ENCODE measurements around the gene GJB3.
"Not testable (repeated sequence)": the region's sequence is repeated elsewhere in the genome, so short reads cannot be mapped to it uniquely, and the experiment has no call there.

The GJB3 gene

GRCh38 chr1:34806396-34806795 lies 25.4 kb downstream of the GJB3 start:
- no peak for DNase-seq
- H3K27ac ChIP-seq (ENCODE audit: low read length, poor library complexity, severe bottlenecking), result no peak overlapping the region

DNA sequence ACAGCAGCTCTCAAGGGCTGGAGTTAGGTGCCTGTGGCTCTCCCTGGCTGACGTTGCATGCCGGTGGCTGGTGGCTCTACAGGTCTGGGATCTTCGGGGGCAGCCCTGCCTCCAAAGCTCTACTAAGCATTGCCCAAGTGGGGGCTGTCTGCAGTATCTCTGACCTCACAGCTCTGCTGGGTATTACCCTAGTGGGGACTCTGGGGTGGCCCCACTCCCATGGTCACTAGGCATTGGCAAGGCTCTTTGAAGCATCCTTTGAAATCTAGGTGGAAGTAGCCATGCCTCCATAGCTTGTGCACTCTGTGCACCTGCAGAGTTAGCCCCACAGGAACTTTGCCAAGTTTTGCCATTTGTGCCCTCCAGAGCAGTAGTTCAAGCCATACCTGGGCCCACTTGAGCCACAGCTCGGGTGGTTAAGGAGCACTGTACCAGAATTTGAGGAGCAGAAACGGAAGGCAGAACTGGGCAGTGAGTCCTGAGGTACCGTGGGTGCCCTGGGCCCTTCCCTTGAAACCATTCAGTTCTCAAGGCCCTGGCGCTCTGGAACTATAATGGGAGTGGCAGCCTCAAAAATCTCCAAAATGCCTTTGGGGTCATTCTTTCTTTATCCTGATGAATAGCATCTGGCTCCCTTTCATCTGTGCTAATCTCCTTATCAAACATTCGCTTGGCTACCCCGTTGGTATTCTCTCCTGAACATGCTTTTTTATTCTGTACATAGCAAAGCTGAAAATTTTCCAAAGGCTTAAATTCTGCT lies 27.2 kb downstream of the GJB3 start:
- H3K23ac ChIP-seq (ENCODE audit: low read length in 2 of 2), result no peak overlapping the region
- H3K14ac ChIP-seq (ENCODE audit: low read length in 2 of 2), result no peak overlapping the region
- H3K9ac ChIP-seq (ENCODE audit: low read length), result no peak overlapping the region
- no peak overlapping the region for H2AFZ ChIP-seq (ENCODE audit: low read depth, low read length)
- no peak overlapping the region for H2BK12ac ChIP-seq (ENCODE audit: low read length in 2 of 2)
- H3K9me3 ChIP-seq (ENCODE audit: control insufficient read depth, low read length), result peaks cover 7% of the 10 kb centered on the region
- H3K79me1 ChIP-seq (replicated peaks; ENCODE audit: low read length, poor library complexity, severe bottlenecking), result no peaks in the 10 kb centered on the region
- no peak overlapping the region for H3K4me3 ChIP-seq (ENCODE audit: insufficient read depth in 1 of 2, low read depth in 1 of 2, low read length in 2 of 2)
- H3K36me3 ChIP-seq (ENCODE audit: control insufficient read depth in 1 of 2, insufficient read depth in 2 of 2, low read depth in 1 of 2, low read length in 2 of 2), result no peaks in the 10 kb centered on the region
- no peak overlapping the region for H4K91ac ChIP-seq (ENCODE audit: low read length)
- DNase-seq, result no peak
- no peak overlapping the region for H2BK120ac ChIP-seq (ENCODE audit: low read depth, low read length)
- H3K4me1 ChIP-seq (ENCODE audit: control insufficient read depth, insufficient read depth, low read depth, low read length), result no peaks in the 10 kb centered on the region
- 74% methylated on average over 9 of the region's 9 CpGs for WGBS
- H3K4ac ChIP-seq (ENCODE audit: low read depth in 1 of 2, low read length in 2 of 2), result no peak overlapping the region
- no peak overlapping the region for H3K18ac ChIP-seq (ENCODE audit: low read depth in 1 of 2, low read length in 2 of 2)
- no peak overlapping the region for H2BK15ac ChIP-seq (ENCODE audit: low read depth, poor library complexity, severe bottlenecking)
- H3K27ac ChIP-seq (ENCODE audit: low read length, poor library complexity, severe bottlenecking), result no peak overlapping the region
- no peak overlapping the region for H4K8ac ChIP-seq (ENCODE audit: low read length)
- no peak overlapping the region for H3K4me2 ChIP-seq (ENCODE audit: low read length, poor library complexity, severe bottlenecking)
- no peak overlapping the region for H2AK5ac ChIP-seq (ENCODE audit: low read length, severe bottlenecking)
- no peaks in the 10 kb centered on the region for H3K27me3 ChIP-seq (ENCODE audit: control insufficient read depth in 1 of 2, insufficient read depth in 1 of 2, low read length in 2 of 2)
- H2BK5ac ChIP-seq (ENCODE audit: low read depth, low read length, poor library complexity, severe bottlenecking), result no peak overlapping the region

More at GRCh38 chr1:34806396-34806795, 25.4 kb downstream of the GJB3 start:
- H2BK15ac ChIP-seq (ENCODE audit: low read depth, poor library complexity, severe bottlenecking), result no peak overlapping the region
- no peak overlapping the region for H3K4ac ChIP-seq (ENCODE audit: low read depth in 1 of 2, low read length in 2 of 2)
- no peak overlapping the region for H4K91ac ChIP-seq (ENCODE audit: low read length)
- no peak overlapping the region for H3K4me3 ChIP-seq (ENCODE audit: insufficient read depth in 1 of 2, low read depth in 1 of 2, low read length in 2 of 2)
- H3K23ac ChIP-seq (ENCODE audit: low read length in 2 of 2), result no peak overlapping the region
- H3K79me1 ChIP-seq (replicated peaks; ENCODE audit: low read length, poor library complexity, severe bottlenecking), result no peaks in the 10 kb centered on the region
- no peak overlapping the region for H2BK120ac ChIP-seq (ENCODE audit: low read depth, low read length)
- no peak overlapping the region for H3K9ac ChIP-seq (ENCODE audit: low read length)
- no peak overlapping the region for H3K18ac ChIP-seq (ENCODE audit: low read depth in 1 of 2, low read length in 2 of 2)
- H3K14ac ChIP-seq (ENCODE audit: low read length in 2 of 2), result no peak overlapping the region
- no peak overlapping the region for H2BK5ac ChIP-seq (ENCODE audit: low read depth, low read length, poor library complexity, severe bottlenecking)
- H3K4me1 ChIP-seq (ENCODE audit: control insufficient read depth, insufficient read depth, low read depth, low read length), result no peaks in the 10 kb centered on the region
- no peak overlapping the region for H2AK5ac ChIP-seq (ENCODE audit: low read length, severe bottlenecking)
- peaks cover 7% of the 10 kb centered on the region for H3K9me3 ChIP-seq (ENCODE audit: control insufficient read depth, low read length)
- H2AFZ ChIP-seq (ENCODE audit: low read depth, low read length), result no peak overlapping the region
- no peak overlapping the region for H4K8ac ChIP-seq (ENCODE audit: low read length)
- 39% methylated on average over 1 of the region's 3 CpGs for WGBS
- no peak overlapping the region for H3K4me2 ChIP-seq (ENCODE audit: low read length, poor library complexity, severe bottlenecking)
- no peaks in the 10 kb centered on the region for H3K36me3 ChIP-seq (ENCODE audit: control insufficient read depth in 1 of 2, insufficient read depth in 2 of 2, low read depth in 1 of 2, low read length in 2 of 2)
- H2BK12ac ChIP-seq (ENCODE audit: low read length in 2 of 2), result no peak overlapping the region
- no peaks in the 10 kb centered on the region for H3K27me3 ChIP-seq (ENCODE audit: control insufficient read depth in 1 of 2, insufficient read depth in 1 of 2, low read length in 2 of 2)

DNA sequence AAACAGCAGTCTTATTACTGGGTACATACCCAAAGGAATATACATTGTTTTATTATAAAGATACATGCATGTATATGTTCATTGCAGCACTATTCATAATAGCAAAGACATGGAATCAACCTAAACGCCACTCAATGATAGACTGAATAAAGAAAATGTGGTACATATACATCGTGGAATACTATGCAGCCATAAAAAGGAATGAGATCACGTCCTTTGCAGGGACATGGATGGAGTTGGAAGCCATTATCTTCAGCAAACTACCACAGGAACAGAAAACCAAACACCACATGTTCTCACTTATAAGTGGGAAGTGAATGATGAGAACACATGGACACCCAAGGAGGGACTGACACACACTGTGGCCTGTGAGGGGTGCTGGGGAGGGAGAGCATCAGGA lies 29.8 kb downstream of the GJB3 start:
- H2BK5ac ChIP-seq (ENCODE audit: low read depth, low read length, poor library complexity, severe bottlenecking); H3K9ac ChIP-seq (ENCODE audit: low read length); H3K4ac ChIP-seq (ENCODE audit: low read depth in 1 of 2, low read length in 2 of 2); H2AFZ ChIP-seq (ENCODE audit: low read depth, low read length); H3K18ac ChIP-seq (ENCODE audit: low read depth in 1 of 2, low read length in 2 of 2); H4K91ac ChIP-seq (ENCODE audit: low read length); H2BK15ac ChIP-seq (ENCODE audit: low read depth, poor library complexity, severe bottlenecking); H2AK5ac ChIP-seq (ENCODE audit: low read length, severe bottlenecking); H3K4me2 ChIP-seq (ENCODE audit: low read length, poor library complexity, severe bottlenecking); DNase-seq; H2BK12ac ChIP-seq (ENCODE audit: low read length in 2 of 2); H3K27ac ChIP-seq (ENCODE audit: low read length, poor library complexity, severe bottlenecking); H3K4me1 ChIP-seq (ENCODE audit: control insufficient read depth, insufficient read depth, low read depth, low read length); H3K23ac ChIP-seq (ENCODE audit: low read length in 2 of 2); H3K9me3 ChIP-seq (ENCODE audit: control insufficient read depth, low read length); H3K14ac ChIP-seq (ENCODE audit: low read length in 2 of 2); H4K8ac ChIP-seq (ENCODE audit: low read length); H3K79me1 ChIP-seq (replicated peaks; ENCODE audit: low read length, poor library complexity, severe bottlenecking); H2BK120ac ChIP-seq (ENCODE audit: low read depth, low read length); H3K4me3 ChIP-seq (ENCODE audit: insufficient read depth in 1 of 2, low read depth in 1 of 2, low read length in 2 of 2); H3K36me3 ChIP-seq (ENCODE audit: control insufficient read depth in 1 of 2, insufficient read depth in 2 of 2, low read depth in 1 of 2, low read length in 2 of 2); H3K27me3 ChIP-seq (ENCODE audit: control insufficient read depth in 1 of 2, insufficient read depth in 1 of 2, low read length in 2 of 2): not testable (repeated sequence)
- WGBS, result no CpG with 5 or more reads among the region's 3 CpGs

GRCh38 chr1:34816332-34816731 lies 35.3 kb downstream of the GJB3 start:
- DNase-seq, result no peak
- H2BK12ac ChIP-seq (ENCODE audit: low read length in 2 of 2), result no peak overlapping the region
- no peak overlapping the region for H3K4ac ChIP-seq (ENCODE audit: low read depth in 1 of 2, low read length in 2 of 2)
- no peak overlapping the region for H2BK15ac ChIP-seq (ENCODE audit: low read depth, poor library complexity, severe bottlenecking)
- no peak overlapping the region for H3K23ac ChIP-seq (ENCODE audit: low read length in 2 of 2)
- H4K8ac ChIP-seq (ENCODE audit: low read length), result no peak overlapping the region
- no peak overlapping the region for H3K27ac ChIP-seq (ENCODE audit: low read length, poor library complexity, severe bottlenecking)
- H3K4me3 ChIP-seq (ENCODE audit: insufficient read depth in 1 of 2, low read depth in 1 of 2, low read length in 2 of 2), result no peak overlapping the region
- H3K14ac ChIP-seq (ENCODE audit: low read length in 2 of 2), result no peak overlapping the region
- H3K9me3 ChIP-seq (ENCODE audit: control insufficient read depth, low read length), result no peaks in the 10 kb centered on the region
- no peak overlapping the region for H2AK5ac ChIP-seq (ENCODE audit: low read length, severe bottlenecking)
- H3K4me1 ChIP-seq (ENCODE audit: control insufficient read depth, insufficient read depth, low read depth, low read length), result no peaks in the 10 kb centered on the region
- no peak overlapping the region for H3K9ac ChIP-seq (ENCODE audit: low read length)
- H3K18ac ChIP-seq (ENCODE audit: low read depth in 1 of 2, low read length in 2 of 2), result no peak overlapping the region
- H3K79me1 ChIP-seq (replicated peaks; ENCODE audit: low read length, poor library complexity, severe bottlenecking), result no peaks in the 10 kb centered on the region
- no peaks in the 10 kb centered on the region for H3K36me3 ChIP-seq (ENCODE audit: control insufficient read depth in 1 of 2, insufficient read depth in 2 of 2, low read depth in 1 of 2, low read length in 2 of 2)
- no peak overlapping the region for H2BK120ac ChIP-seq (ENCODE audit: low read depth, low read length)
- no peak overlapping the region for H3K4me2 ChIP-seq (ENCODE audit: low read length, poor library complexity, severe bottlenecking)
- H4K91ac ChIP-seq (ENCODE audit: low read length), result no peak overlapping the region
- no peaks in the 10 kb centered on the region for H3K27me3 ChIP-seq (ENCODE audit: control insufficient read depth in 1 of 2, insufficient read depth in 1 of 2, low read length in 2 of 2)
- no peak overlapping the region for H2BK5ac ChIP-seq (ENCODE audit: low read depth, low read length, poor library complexity, severe bottlenecking)
- H2AFZ ChIP-seq (ENCODE audit: low read depth, low read length), result no peak overlapping the region

Data from mesenchymal stem cell (in vitro differentiated cells and primary cell).